Loucy (cell line): ENCODE results near the gene OR13A1.
"Not testable (repeated sequence)": the region's sequence is repeated elsewhere in the genome, so short reads cannot be mapped to it uniquely, and the experiment has no call there.

Experiments used
- H2AFZ ChIP-seq: fragments of 200-600 bp; sonication (generic); 2 replicates; pipeline ENCODE4 v1.6.0; 2016; ENCODE audit warnings: antibody characterized with exemption, mild to moderate bottlenecking, low read length, moderate library complexity
- H3F3A ChIP-seq: fragments of 200-600 bp; 2 replicates; pipeline ENCODE4 v1.6.0; 2016; ENCODE audit warnings: antibody characterized with exemption, low read depth, mild to moderate bottlenecking
- H3K27me3 ChIP-seq: fragments of 200-600 bp; sonication (generic); 2 replicates; pipeline ENCODE4 v1.6.1; 2014; ENCODE audit warnings: low read length, mild to moderate bottlenecking; ENCODE audit not compliant: insufficient read depth, poor library complexity, severe bottlenecking
- H3K36me3 ChIP-seq: fragments of 200-600 bp; sonication (generic); 2 replicates; pipeline ENCODE4 v1.6.1; 2016; ENCODE audit warnings: low read length; ENCODE audit not compliant: insufficient read depth
- H3K4me1 ChIP-seq: fragments of 200-600 bp; sonication (generic); 2 replicates; pipeline ENCODE4 v1.5.1; 2014; ENCODE audit warnings: low read length, mild to moderate bottlenecking; ENCODE audit not compliant: insufficient read depth, poor library complexity, severe bottlenecking
- H3K4me2 ChIP-seq: fragments of 200-600 bp; sonication (generic); 2 replicates; pipeline ENCODE4 v1.6.0; 2014; ENCODE audit warnings: antibody characterized with exemption, low read length, low read depth, mild to moderate bottlenecking; ENCODE audit not compliant: poor library complexity, severe bottlenecking
- H3K4me3 ChIP-seq: fragments of 200-600 bp; sonication (generic); 2 replicates; pipeline ENCODE4 v1.5.1; 2014; ENCODE audit warnings: low read length, mild to moderate bottlenecking, mixed read lengths; ENCODE audit not compliant: poor library complexity, severe bottlenecking
- H3K79me2 ChIP-seq: fragments of 200-600 bp; sonication (generic); 2 replicates; pipeline ENCODE4 v1.6.1; 2014; ENCODE audit warnings: low read length; ENCODE audit not compliant: insufficient read depth
- H3K9ac ChIP-seq: fragments of 200-600 bp; sonication (generic); 2 replicates; pipeline ENCODE4 v1.6.0; 2014; ENCODE audit warnings: mild to moderate bottlenecking, low read depth, low read length, moderate library complexity; ENCODE audit not compliant: poor library complexity, severe bottlenecking
- H3K9me2 ChIP-seq: fragments of 200-600 bp; sonication (generic); replicated peaks from 2 replicates; pipeline ENCODE4 v1.6.1; 2016; ENCODE audit warnings: low read depth, low read length, mixed read lengths
- H3K9me3 ChIP-seq: fragments of 200-600 bp; sonication (generic); 2 replicates; pipeline ENCODE4 v1.6.1; 2014; ENCODE audit warnings: mild to moderate bottlenecking, antibody characterized with exemption, low read length, low read depth; ENCODE audit not compliant: insufficient read depth
- H4K20me1 ChIP-seq: fragments of 200-600 bp; sonication (generic); 2 replicates; pipeline ENCODE4 v1.6.0; 2014; ENCODE audit warnings: antibody characterized with exemption, low read length, mild to moderate bottlenecking; ENCODE audit not compliant: insufficient read depth, poor library complexity, severe bottlenecking
- CTCF ChIP-seq: fragments of 200-600 bp; sonication (generic); conservative IDR thresholded peaks from 2 replicates; pipeline ENCODE4 v1.5.1; 2014; ENCODE audit warnings: mild to moderate bottlenecking, antibody characterized with exemption, low read length
- EZH2phosphoT487 ChIP-seq: fragments of 200-600 bp; IDR thresholded peaks from 2 replicates; pipeline ENCODE4 v1.6.1; 2018; ENCODE audit warnings: antibody characterized with exemption, mild to moderate bottlenecking, moderate library complexity, borderline replicate concordance

The OR13A1 gene

DNA sequence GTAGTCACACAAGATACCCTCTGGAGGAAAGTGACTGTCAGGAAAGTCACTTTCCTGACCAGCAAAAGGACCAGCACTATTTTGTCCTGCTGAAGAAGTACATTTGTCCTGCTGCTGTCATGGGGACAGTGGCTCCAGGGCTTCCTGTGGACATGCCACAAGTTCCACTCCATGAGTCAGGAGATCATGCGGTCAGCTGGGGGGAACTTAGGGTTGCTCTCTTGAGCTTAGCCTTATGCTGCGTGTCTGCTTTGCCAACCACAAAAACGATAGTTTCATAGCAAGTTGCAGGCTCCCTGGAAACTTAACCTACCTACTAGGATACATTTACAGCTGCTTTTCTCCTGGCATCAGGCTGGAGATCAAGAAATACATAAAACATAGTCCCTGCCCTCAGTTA is 38.9 kb upstream of the OR13A1 start:
- no peaks in the 10 kb centered on the region for H3K79me2 ChIP-seq
- H3K9me3 ChIP-seq, result no peaks in the 10 kb centered on the region
- H3K9ac ChIP-seq, result no peak overlapping the region
- H3F3A ChIP-seq, result no peaks in the 10 kb centered on the region
- H3K4me2 ChIP-seq, result no peak overlapping the region
- TF ChIP-seq EZH2phosphoT487, result no peak
- no peak for TF ChIP-seq CTCF
- no peaks in the 10 kb centered on the region for H3K36me3 ChIP-seq
- no peaks in the 10 kb centered on the region for H3K4me1 ChIP-seq
- H2AFZ ChIP-seq, result no peak overlapping the region
- H3K4me3 ChIP-seq, result no peak overlapping the region
- no peaks in the 10 kb centered on the region for H3K27me3 ChIP-seq
- H3K9me2 ChIP-seq, result no peaks in the 10 kb centered on the region
- no peaks in the 10 kb centered on the region for H4K20me1 ChIP-seq

DNA sequence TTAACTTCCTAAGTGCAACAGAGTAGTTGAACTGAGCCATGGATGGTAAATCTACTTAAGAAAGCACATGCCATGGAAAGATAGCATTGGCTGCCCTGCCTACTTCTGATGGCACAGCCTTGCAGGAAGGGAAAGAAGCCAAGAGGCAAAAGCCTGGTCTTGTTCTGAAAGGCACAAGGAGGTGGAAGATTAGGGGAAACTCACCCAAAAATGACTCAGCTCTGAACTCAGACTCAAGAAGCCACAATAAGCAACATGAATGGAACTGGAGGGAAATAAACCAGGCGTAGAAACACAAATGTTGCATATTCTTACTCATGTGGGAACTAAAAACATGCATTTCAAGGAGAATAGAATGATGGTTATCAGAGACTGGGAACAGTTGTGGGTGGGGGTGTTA is 37.8 kb upstream of the OR13A1 start:
- Histone ChIP-seq H3F3A (no peaks in the 10 kb centered on the region), H3K36me3 (no peaks in the 10 kb centered on the region), H3K27me3 (no peaks in the 10 kb centered on the region), H3K79me2 (no peaks in the 10 kb centered on the region), H3K4me3 (no peak overlapping the region), H3K4me2 (no peak overlapping the region), H3K9me2 (no peaks in the 10 kb centered on the region), H3K4me1 (no peaks in the 10 kb centered on the region), H2AFZ (no peak overlapping the region), H3K9ac (no peak overlapping the region), H4K20me1 (no peaks in the 10 kb centered on the region), H3K9me3 (no peaks in the 10 kb centered on the region)
- TF ChIP-seq EZH2phosphoT487 (no peak), CTCF (no peak)

- not testable (repeated sequence) for H3K9me3 ChIP-seq, H3K27me3 ChIP-seq, H2AFZ ChIP-seq, H3K4me2 ChIP-seq, H3K4me3 ChIP-seq, H3K9ac ChIP-seq, H3K36me3 ChIP-seq, H4K20me1 ChIP-seq, H3K79me2 ChIP-seq, H3K9me2 ChIP-seq, H3K4me1 ChIP-seq, H3F3A ChIP-seq
Observed at GRCh38 chr10:45348196-45348765, 32.9 kb upstream of the OR13A1 start.

DNA sequence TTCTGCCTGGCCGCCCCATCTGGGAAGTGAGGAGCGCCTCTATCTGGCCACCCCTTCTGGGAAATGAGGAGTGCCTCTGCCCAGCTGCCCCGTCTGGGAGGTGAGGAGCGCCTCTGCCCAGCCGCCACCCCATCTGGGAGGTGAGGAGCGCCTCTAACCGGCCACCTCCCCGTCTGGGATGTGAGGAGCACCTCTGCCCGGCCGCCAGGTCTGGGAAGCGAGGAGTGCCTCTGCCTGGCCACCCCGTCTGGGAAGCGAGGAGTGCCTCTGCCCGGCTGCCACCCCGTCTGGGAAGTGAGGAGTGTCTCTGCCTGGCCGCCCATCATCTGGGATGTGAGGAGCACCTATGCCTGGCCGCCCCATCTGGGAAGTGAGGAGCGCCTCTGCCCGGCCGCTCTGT is 32.1 kb upstream of the OR13A1 start:
- H3K9me2 ChIP-seq, H3K27me3 ChIP-seq, H3K4me1 ChIP-seq, H3K4me2 ChIP-seq, H3K9ac ChIP-seq, H3K9me3 ChIP-seq, H3K36me3 ChIP-seq, H3K4me3 ChIP-seq, H3F3A ChIP-seq, H2AFZ ChIP-seq, H4K20me1 ChIP-seq, H3K79me2 ChIP-seq: not testable (repeated sequence)

DNA sequence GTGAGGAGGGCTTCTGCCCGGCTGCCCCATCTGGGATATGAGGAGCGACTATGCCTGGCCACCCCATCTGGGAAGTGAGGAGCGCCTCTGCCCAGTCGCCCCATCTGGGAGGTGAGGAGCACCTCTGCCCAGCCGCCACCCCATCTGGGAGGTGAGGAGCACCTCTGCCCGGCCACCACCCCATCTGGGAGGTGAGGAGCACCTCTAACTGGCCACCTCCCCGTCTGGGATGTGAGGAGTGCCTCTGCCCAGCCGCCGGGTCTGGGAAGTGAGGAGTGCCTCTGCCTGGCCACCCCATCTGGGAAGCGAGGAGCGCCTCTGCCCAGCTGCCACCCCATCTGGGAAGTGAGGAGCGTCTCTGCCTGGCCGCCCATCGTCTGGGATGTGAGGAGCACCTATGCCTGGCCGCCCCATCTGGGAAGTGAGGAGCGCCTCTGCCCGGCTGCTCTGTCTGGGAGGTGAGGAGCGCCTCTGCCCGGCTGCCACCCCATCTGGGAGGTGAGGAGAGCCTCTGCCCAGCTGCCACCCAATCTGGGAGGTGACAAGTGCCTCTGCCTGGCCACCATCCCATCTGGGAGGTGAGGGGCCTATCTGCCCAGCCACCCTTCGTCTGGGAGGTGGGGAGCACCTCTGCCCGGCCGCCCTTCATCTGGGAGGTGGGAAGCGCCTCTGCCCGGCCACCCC is 31.4 kb upstream of the OR13A1 start:
- H3K4me2 ChIP-seq, H3K4me3 ChIP-seq, H3K4me1 ChIP-seq, H3F3A ChIP-seq, H3K36me3 ChIP-seq, H4K20me1 ChIP-seq, H2AFZ ChIP-seq, H3K9ac ChIP-seq, H3K9me3 ChIP-seq, H3K9me2 ChIP-seq, H3K79me2 ChIP-seq, H3K27me3 ChIP-seq: not testable (repeated sequence)

DNA sequence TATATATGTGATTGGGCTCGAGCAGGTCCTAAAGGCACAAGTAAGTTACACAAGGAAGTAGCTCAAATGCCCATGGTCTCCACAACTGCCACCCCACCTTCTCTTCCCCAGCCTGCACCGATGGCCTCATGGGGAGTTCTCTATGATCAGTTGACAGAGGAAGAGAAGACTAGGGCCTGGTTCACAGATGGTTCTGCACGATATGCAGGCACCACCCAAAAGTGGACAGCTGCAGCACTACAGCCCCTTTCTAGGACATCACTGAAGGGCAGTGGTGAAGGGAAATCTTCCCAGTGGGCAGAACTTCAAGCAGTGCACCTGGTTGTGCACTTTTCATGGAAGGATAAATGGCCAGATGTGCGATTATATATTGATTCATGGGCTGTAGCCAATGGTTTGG is 25.0 kb upstream of the OR13A1 start:
- H3K79me2 ChIP-seq, H4K20me1 ChIP-seq, H3K4me3 ChIP-seq, H3K9me3 ChIP-seq, H3K4me2 ChIP-seq, H3K9ac ChIP-seq, H3F3A ChIP-seq, H3K9me2 ChIP-seq, H3K27me3 ChIP-seq, H3K4me1 ChIP-seq, H2AFZ ChIP-seq, H3K36me3 ChIP-seq: not testable (repeated sequence)
